ENCODE data around the gene REXO5. TPM values are rescaled to one million over a fixed set of nuclear protein-coding genes. Genes with fewer than 3 reads are reported as not detected.

Gene REXO5
- total and polyA plus RNA-seq, 2 of the 13 experiments (the other 11 are each of a cell fraction or from before 2014, with no cell fraction given) = 5.9 to 13.1 TPM

DNA sequence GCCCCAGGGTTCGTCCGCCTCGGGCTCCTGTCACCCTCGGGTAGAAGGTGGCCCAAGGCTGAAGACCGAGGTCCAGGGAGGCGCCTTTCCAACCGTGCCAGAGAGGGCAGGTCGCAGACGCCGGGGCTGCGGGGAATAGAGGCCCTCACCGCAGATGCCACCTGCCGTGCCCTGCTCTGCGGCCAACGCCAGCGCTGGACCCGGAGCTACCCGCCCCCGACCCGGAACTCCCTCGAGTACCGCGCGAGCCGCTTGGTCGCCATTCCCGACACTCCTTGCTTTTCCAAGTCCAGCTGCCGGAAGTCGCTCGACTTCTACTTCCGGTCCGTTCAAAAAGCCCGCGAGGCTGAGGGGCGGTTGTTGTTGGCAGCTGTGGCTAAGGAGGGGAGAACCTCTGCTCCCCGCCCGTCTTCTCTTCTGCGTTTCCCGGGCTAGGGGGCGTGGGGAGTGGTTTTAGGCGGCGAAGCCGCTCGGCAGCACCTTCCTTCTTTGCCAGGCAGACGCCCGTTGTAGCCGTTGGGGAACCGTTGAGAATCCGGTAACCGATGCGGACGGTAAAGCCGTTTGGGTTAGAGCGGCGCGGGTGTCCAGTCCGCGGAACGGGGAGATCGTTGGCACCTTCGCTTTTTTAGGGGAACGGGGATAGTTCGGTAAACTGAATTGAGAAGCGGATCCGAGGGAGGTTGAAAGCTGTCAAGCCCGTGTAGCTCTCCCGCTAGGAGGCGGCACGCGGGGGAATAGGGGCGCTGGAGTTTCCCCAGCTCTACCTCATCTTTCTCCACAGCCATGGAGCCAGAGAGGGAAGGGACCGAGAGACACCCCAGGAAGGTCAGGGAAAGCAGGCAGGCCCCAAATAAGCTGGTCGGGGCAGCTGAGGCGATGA lies at the start of gene REXO5, which contains the start of gene ERI2 (continued):
- TF ChIP-seq TBP (CRISPR knock-in tag; IDR thresholded peaks at IDR 0.05) = peak; percentile 89; the same call in 1 of the 2 replicates
- peak; percentile 100 for TF ChIP-seq TAF1 (CRISPR knock-in tag; IDR thresholded peaks at IDR 0.05)
- TF ChIP-seq PTBP1 (IDR thresholded peaks at IDR 0.05; ENCODE audit: low read depth, low read length, poor library complexity, severe bottlenecking) = peak; percentile 78
- TF ChIP-seq ZNF572 (CRISPR knock-in tag; IDR thresholded peaks at IDR 0.05) = no peak; the same call in 1 of the 2 replicates
- TF ChIP-seq, protein P1, sequence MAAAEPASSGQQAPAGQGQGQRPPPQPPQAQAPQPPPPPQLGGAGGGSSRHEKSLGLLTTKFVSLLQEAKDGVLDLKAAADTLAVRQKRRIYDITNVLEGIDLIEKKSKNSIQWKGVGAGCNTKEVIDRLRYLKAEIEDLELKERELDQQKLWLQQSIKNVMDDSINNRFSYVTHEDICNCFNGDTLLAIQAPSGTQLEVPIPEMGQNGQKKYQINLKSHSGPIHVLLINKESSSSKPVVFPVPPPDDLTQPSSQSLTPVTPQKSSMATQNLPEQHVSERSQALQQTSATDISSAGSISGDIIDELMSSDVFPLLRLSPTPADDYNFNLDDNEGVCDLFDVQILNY (CRISPR knock-in tag; conservative IDR thresholded peaks at IDR 0.05) = peak; percentile 99
- TF ChIP-seq SUZ12 (IDR thresholded peaks at IDR 0.05; ENCODE audit: low read depth, low read length) = peak; percentile 25; the same call in 1 of the 2 replicates
- peak; percentile 98 for TF ChIP-seq ZNF839 (CRISPR knock-in tag; IDR thresholded peaks at IDR 0.05; ENCODE audit: borderline replicate concordance)
- no peak for TF ChIP-seq NONO (IDR thresholded peaks at IDR 0.05)
- TF ChIP-seq NONO (CRISPR knock-in tag; conservative IDR thresholded peaks at IDR 0.05) = peak; percentile 99
- peak; percentile 97 for TF ChIP-seq NCOA1 (CRISPR knock-in tag; IDR thresholded peaks at IDR 0.05)
- no peak; the same call in 1 of the 2 replicates for TF ChIP-seq EEA1 (CRISPR knock-in tag; IDR thresholded peaks at IDR 0.05; ENCODE audit: borderline replicate concordance)
- peak; percentile 80 for TF ChIP-seq RBM22 (optimal IDR thresholded peaks at IDR 0.05; ENCODE audit: low read length)
- TF ChIP-seq ARNTL (CRISPR knock-in tag; IDR thresholded peaks at IDR 0.05) = peak; percentile 65
- TF ChIP-seq, protein P2, sequence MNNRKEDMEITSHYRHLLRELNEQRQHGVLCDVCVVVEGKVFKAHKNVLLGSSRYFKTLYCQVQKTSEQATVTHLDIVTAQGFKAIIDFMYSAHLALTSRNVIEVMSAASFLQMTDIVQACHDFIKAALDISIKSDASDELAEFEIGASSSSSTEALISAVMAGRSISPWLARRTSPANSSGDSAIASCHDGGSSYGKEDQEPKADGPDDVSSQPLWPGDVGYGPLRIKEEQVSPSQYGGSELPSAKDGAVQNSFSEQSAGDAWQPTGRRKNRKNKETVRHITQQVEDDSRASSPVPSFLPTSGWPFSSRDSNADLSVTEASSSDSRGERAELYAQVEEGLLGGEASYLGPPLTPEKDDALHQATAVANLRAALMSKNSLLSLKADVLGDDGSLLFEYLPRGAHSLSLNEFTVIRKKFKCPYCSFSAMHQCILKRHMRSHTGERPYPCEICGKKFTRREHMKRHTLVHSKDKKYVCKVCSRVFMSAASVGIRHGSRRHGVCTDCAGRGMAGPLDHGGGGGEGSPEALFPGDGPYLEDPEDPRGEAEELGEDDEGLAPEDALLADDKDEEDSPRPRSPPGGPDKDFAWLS (CRISPR knock-in tag; IDR thresholded peaks at IDR 0.05; ENCODE audit: borderline replicate concordance) = no peak
- peak; percentile 92 for TF ChIP-seq ZNF563 (CRISPR knock-in tag; IDR thresholded peaks at IDR 0.05)
- TF ChIP-seq, protein P3, sequence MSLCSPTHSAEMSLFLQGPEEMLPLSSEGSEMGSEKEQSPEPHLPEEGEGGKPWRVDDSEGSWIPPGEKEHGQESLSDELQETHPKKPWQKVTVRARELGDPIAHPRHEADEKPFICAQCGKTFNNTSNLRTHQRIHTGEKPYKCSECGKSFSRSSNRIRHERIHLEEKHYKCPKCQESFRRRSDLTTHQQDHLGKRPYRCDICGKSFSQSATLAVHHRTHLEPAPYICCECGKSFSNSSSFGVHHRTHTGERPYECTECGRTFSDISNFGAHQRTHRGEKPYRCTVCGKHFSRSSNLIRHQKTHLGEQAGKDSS (CRISPR knock-in tag; IDR thresholded peaks at IDR 0.05; ENCODE audit: borderline replicate concordance, low read depth) = peak; percentile 92
- no peak for TF ChIP-seq ZFP36 (IDR thresholded peaks at IDR 0.05; ENCODE audit: borderline replicate concordance, low read depth, low read length, partially characterized antibody)
- TF ChIP-seq DNMT1 (CRISPR knock-in tag; IDR thresholded peaks at IDR 0.05) = peak; percentile 73
- peak; percentile 91 for TF ChIP-seq TBX2 (CRISPR knock-in tag; IDR thresholded peaks at IDR 0.05; ENCODE audit: borderline replicate concordance)
- no peak; the same call in none of the 2 replicates for TF ChIP-seq BRCA1 (CRISPR knock-in tag; IDR thresholded peaks at IDR 0.05)
- peak; percentile 88; the same call in 1 of the 2 replicates for TF ChIP-seq ZNF558 (CRISPR knock-in tag; IDR thresholded peaks at IDR 0.05; ENCODE audit: borderline replicate concordance)
- no peak for TF ChIP-seq SRSF9 (IDR thresholded peaks at IDR 0.05; ENCODE audit: borderline replicate concordance, insufficient read depth, low read depth, low read length, poor library complexity, severe bottlenecking)
- peak; percentile 60 for TF ChIP-seq SOX5 (CRISPR knock-in tag; IDR thresholded peaks at IDR 0.05; ENCODE audit: borderline replicate concordance)
- TF ChIP-seq RELA (CRISPR knock-in tag; IDR thresholded peaks at IDR 0.05) = peak; percentile 91; the same call in 1 of the 2 replicates
- TF ChIP-seq ZNF292 (CRISPR knock-in tag; IDR thresholded peaks at IDR 0.05; ENCODE audit: borderline replicate concordance, low read depth) = peak; percentile 44; the same call in 1 of the 2 replicates
- no peak for TF ChIP-seq ZNF674 (CRISPR knock-in tag; IDR thresholded peaks at IDR 0.05; ENCODE audit: low read depth)

Data from HepG2 (cell line).